ENCODE data around the gene SPATA20.

SPATA20 gene

DNA sequence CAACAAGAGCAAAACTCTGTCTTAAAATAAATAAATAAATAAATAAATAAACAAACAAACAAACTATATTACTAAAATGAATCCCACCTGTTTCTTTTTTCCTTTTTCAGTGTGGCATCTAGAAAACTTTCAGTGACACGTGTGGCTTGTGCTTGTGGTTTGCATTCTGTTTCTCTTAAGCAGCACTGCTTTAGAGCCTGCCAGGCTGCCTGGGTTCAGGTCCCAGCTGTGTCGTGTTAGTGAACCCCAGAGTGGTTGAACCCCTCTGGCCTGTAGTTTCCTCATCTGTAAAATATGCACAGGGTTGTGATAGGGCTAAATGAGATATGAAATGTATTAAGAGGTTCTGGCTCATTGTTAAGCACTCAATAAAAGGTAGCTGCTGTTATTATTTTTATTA, 26.5 kb upstream of the SPATA20 start:
- DNase-seq (ENCODE audit: low read depth), result no peak

- no peak for DNase-seq (ENCODE audit: low read depth)
Measured at GRCh38 chr17:50521514-50521913, 25.5 kb upstream of the SPATA20 start.

- DNase-seq (ENCODE audit: low read depth), result no peak
Measured at GRCh38 chr17:50522766-50523165, 24.2 kb upstream of the SPATA20 start.

GRCh38 chr17:50523208-50523607, 23.8 kb upstream of the SPATA20 start:
- DNase-seq (ENCODE audit: low read depth), result no peak

GRCh38 chr17:50524838-50525237, 22.1 kb upstream of the SPATA20 start:
- DNase-seq (ENCODE audit: low read depth), result no peak

- DNase-seq (ENCODE audit: low read depth), result no peak
Measured at GRCh38 chr17:50527155-50527762, 19.7 kb upstream of the SPATA20 start.

DNA sequence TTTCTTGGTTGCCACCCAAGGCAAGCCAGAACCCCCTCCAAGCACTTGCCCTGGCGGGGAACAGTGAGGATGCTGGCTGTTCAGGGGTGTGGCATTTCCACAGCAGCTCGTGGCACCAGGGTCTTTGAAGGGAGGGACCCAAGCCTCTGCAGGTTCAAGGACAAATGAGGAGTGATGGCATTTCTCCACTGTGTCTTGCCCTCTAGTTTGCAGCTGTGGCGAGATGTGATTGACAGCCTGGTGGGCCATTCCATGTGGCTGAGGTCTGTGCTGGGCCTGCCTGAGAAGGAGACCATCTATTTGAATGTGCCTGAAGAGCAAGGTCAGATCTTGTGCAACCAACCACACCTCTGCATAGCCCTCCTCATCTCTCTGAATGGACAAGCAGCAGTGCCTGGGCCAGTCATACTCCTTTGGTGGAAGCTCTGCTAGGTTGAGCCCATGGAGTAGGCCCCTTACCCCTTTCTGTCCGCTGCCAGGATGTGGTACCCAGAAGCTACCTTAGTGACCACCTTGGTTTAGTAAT, 19.0 kb upstream of the SPATA20 start:
- DNase-seq (ENCODE audit: low read depth), result no peak

DNA sequence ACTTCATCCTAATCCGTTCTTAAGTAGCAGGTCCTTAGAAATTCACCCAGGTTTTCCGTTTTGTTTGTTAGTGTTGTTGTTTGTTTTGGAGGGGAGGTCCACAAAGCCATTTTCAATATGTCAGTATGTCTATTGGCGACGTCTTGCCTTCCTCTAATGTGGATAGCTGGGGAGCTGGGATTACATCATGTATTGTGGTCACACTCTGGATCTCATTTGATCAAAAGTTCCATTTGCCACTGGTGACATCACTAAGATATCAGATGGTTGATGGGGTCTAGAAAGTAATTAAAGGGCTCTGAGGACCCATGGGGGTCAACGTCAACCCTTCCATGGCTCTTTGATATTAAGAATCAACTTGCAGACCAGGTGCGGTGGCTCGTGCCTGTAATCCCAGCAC, 17.1 kb upstream of the SPATA20 start:
- no peak for DNase-seq (ENCODE audit: low read depth)

- no peak for DNase-seq (ENCODE audit: low read depth)
Measured at GRCh38 chr17:50531428-50532025, 15.4 kb upstream of the SPATA20 start.

- no peak for DNase-seq (ENCODE audit: low read depth)
Measured at GRCh38 chr17:50532452-50533024, 14.4 kb upstream of the SPATA20 start, which contains the start of gene EPN3. TSS of gene EPN3 (plus strand) at chr17:50532735. CDS start at chr17:50536557, 3,822 bp downstream.

- DNase-seq (ENCODE audit: low read depth), result no peak
Measured at GRCh38 chr17:50533185-50533584, 13.8 kb upstream of the SPATA20 start.

GRCh38 chr17:50533720-50534148, 13.2 kb upstream of the SPATA20 start:
- DNase-seq (ENCODE audit: low read depth), result no peak

- no peak for DNase-seq (ENCODE audit: low read depth)
Measured at GRCh38 chr17:50534222-50534978, 12.6 kb upstream of the SPATA20 start.

DNA sequence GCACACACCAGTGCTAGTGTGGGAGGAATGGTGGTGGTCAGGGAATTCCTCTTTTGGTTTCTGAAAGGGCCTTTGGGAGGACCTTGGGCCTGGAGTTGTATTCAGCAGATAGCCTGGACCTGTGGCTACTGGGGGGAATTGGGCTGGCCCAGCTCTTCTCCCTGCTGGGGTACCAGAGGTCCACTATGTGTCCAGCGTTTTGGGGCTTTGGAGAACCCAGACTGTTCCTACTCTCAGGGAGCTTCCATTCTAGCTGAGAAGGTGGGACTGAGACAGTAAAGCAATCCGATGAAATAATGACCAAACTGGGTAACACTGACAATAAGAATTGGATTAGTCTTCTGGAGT, 12.0 kb upstream of the SPATA20 start:
- no peak for DNase-seq (ENCODE audit: low read depth)

- no peak for DNase-seq (ENCODE audit: low read depth)
Measured at GRCh38 chr17:50535407-50535806, 11.6 kb upstream of the SPATA20 start.

GRCh38 chr17:50536683-50537646, 10.0 kb upstream of the SPATA20 start:
- DNase-seq (ENCODE audit: low read depth), result no peak

GRCh38 chr17:50537721-50538548, 9.0 kb upstream of the SPATA20 start:
- no peak for DNase-seq (ENCODE audit: low read depth)

DNA sequence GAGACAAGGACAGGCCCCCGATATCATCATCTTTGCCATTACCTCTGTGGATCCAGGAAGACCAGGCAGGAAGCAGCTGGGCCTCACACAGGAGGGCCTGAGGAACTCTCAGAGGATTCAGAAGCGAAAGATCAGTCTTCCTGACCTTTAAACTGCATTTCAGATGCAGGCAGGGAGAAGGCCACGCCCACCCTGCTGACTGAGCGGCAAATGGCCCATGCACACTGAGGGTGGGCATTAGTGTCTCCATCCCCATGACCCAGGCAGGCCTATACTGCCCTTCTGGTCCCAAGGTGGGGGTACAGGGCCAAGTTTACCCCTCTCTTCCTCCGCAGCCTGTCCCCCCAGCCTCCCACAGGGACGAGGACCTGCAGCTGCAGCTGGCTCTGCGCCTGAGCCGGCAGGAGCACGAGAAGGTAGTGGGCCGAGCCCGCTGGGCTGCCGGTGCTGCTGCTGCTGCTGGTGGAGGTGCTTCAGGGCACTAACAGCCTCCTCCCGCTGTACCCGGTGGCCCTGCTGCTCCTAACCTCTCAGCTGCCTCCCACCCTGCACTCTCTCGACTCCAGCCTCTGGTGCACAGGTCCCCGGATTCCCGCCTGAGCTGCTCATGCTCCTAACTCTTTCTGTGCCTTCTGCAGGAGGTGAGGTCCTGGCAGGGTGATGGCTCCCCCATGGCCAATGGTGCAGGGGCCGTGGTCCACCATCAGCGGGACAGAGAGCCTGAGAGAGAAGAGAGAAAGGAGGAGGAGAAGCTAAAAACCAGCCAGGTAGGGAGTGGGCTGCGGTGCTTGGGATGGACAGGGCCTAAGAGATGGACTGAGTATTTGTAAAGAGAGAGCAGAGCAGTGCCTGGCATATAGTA, 8.2 kb upstream of the SPATA20 start:
- DNase-seq (ENCODE audit: low read depth), result no peak

DNA sequence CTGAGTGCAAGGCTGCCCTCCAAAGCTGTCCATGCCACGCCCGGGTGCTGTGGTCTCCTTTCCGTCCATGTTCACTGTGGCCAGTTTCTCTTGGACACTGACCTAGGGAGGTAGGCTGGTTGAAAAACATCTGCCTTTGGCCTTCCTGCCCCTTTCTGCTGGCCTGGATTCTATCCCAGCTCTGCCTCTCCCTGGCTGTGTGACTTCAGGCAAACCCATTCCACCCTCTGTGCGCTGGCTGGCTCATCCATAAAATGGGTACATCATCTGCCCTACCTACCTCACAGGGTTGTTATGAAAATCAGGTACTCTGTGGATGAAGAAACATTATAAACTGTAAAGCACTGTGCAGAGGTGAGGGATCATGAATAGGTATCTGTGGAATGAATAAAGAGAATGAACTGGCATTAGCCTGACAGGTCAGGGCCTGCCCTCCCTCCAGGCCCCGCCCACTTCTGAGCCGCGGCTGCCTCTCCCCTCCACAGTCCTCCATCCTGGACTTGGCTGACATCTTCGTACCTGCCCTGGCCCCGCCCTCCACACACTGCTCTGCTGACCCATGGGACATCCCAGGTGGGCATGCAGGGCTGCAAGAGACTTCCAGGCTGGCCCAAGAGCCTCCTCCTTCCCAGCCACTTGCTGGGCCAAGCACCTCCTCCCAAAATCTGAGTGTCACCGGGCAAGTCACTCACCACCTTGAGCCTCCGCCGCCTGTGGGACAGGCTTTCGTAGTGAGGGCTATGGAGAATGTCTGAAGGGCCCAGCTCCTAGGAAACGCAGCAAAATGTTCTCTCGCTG, 7.0 kb upstream of the SPATA20 start:
- DNase-seq (ENCODE audit: low read depth), result no peak

All from activated T-cell treated with anti-CD3 and anti-CD28 coated beads for 1 hour (primary cell).